CD4-positive, alpha-beta T cell treated with Interleukin-15 for 1 hour (primary cell): Measurements from ENCODE around the gene NHSL1.

Experiments used
- DNase-seq: peaks from one replicate; pipeline ENCODE4 v3.0.0-alpha.2; 2020

Gene NHSL1, protein sequence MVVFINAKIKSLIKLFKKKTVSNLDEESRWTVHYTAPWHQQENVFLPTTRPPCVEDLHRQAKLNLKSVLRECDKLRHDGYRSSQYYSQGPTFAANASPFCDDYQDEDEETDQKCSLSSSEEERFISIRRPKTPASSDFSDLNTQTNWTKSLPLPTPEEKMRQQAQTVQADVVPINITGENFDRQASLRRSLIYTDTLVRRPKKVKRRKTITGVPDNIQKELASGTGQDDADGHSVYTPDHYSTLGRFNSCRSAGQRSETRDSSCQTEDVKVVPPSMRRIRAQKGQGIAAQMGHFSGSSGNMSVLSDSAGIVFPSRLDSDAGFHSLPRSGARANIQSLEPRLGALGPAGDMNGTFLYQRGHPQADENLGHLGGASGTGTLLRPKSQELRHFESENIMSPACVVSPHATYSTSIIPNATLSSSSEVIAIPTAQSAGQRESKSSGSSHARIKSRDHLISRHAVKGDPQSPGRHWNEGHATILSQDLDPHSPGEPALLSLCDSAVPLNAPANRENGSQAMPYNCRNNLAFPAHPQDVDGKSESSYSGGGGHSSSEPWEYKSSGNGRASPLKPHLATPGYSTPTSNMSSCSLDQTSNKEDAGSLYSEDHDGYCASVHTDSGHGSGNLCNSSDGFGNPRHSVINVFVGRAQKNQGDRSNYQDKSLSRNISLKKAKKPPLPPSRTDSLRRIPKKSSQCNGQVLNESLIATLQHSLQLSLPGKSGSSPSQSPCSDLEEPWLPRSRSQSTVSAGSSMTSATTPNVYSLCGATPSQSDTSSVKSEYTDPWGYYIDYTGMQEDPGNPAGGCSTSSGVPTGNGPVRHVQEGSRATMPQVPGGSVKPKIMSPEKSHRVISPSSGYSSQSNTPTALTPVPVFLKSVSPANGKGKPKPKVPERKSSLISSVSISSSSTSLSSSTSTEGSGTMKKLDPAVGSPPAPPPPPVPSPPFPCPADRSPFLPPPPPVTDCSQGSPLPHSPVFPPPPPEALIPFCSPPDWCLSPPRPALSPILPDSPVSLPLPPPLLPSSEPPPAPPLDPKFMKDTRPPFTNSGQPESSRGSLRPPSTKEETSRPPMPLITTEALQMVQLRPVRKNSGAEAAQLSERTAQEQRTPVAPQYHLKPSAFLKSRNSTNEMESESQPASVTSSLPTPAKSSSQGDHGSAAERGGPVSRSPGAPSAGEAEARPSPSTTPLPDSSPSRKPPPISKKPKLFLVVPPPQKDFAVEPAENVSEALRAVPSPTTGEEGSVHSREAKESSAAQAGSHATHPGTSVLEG (N-terminal part only)

DNA sequence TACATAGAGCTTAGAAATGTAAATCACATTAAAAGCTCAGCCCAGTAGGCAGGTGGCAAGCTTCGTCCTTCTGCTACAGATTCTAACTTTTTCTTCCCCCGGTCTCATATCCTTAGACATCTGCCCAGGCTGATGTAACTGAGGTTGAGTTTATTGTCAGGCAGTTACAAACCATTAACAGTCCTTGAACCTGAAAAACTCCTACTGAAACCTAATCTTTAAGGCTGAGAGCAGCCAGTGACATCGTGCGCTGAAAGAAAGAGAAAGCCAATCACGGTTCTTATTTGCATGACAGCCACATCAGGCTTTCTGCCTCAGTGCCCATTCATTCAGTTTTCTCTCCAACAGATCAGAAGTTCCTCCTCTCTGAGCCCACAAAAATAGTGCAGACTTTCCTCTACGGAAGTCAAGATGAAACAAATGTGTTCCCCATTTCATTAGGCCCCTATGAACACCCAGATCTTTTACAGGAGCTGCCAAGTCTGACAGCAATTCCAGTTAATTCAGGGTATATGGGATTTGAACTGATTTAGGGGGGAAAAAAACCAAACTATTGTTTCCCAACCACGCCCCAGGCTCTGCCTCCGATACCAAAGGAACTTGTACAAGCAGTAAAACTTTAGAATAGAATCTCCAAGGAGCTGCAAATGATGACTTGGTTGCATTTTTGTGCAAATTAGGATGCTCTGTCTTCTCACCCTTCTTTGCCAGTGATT, at the start of gene NHSL1:
Gene NHSL1, minus strand, starts transcription at position 192 of the 716 bp plus-strand sequence. CDS start 204 bp downstream, outside the sequence.
- DNase-seq, result no peak

DNA sequence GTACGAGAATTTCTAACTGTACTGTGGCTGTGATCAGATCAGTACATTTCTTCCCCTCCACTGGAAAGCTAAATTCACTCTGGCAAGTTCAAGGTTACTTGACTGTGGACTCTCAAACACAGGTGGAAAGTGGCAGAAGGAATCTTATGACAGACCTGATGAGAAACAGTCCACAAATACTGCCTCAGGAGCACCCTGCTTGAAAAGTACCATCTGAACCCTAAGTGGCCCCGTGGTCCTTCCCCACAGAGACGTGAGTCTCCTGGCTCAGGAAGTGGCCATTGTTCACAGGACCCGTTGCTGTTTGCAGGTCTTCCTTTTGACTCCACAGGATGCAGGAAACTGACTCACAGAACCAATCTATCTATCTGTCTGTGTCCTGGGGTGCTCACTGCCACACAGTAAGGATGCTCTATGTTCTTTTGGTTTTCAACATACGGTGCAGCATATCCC, 47.5 kb upstream of the NHSL1 start:
- DNase-seq, result no peak

DNA sequence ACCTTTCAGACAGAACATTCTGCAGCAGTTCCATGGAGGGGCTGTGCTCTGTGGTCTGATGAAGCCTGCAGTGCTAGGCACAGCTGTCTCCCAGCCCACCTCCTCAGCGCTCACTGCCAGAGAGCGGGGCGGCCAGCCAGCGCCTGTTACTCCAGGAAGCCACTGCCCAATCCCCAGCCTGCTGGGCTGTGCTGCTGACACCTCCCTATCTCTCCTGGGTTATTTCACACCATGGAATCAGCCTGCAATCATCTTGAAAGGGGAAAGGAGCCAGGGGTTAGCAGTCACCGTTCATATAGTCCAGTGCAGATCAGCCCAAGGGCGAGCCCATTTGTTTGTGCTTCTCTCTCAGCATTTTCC, 46.3 kb upstream of the NHSL1 start:
- DNase-seq, result no peak

DNA sequence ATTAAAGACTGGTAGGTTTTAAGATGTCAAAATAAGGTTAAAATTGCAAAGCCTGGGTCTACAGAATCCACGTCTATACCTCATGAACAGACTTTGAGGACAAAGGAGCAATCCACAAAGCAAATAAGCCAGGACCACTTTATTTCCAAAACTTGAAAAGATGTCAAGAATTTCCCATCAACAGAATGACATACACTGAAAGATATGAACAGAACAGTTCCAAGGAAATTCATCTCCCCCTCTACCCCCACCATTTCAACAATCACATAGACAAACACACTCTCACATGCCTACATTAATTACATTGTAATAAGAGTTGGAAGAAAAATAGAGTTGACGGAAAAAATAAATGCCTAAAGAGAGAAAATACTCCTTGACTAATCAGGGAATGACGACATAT, 45.2 kb upstream of the NHSL1 start:
- DNase-seq, result no peak

DNA sequence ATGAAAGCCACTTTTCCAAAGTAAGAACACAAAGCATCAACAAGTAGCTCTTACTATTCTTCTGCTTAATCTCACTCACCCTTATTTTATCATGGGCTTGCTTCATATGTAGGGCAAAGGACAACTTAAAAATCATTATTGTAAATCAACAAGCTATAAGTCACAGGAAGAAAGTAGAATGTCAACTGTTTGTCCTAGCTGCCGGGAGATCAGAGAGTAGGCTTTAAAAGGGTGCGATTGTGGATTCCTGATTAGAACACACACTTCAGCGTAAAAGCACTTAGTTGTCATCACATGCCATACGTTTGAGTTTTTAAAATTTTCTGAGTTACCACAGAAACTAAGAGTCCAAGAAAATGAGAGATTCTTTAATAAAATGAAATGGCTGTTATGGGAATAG, 44.4 kb upstream of the NHSL1 start:
- DNase-seq, result no peak

DNA sequence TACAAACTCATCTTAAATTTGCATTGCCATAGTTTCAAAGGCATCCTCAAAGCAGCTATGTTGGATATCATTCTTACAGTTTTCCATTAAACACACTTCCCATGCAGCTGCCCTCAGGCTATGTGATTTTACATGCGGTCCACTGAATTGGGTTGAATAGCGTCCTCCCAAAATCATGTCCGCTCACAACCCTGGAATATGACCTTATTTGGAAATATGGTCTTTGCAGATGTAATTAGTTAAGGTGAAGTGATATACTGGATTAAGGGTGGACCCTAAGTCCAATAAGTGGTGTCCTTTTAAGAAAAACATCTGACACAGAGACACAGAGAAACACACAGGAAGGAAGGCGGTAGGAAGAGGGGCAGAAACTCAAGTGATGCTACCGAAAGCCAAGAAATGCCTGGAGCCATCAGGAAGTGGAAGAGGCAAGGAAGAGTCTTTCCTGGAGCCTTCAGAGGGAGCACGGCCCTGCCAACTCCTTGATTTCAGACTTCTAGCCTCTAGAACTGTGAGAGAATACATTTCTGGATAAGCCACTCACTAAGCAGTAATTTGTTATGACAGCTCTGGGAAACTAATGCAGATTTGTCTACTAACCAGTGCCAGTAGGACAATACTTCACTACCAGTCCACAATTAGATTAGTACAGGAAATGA, 42.7 kb upstream of the NHSL1 start:
- no peak for DNase-seq

DNA sequence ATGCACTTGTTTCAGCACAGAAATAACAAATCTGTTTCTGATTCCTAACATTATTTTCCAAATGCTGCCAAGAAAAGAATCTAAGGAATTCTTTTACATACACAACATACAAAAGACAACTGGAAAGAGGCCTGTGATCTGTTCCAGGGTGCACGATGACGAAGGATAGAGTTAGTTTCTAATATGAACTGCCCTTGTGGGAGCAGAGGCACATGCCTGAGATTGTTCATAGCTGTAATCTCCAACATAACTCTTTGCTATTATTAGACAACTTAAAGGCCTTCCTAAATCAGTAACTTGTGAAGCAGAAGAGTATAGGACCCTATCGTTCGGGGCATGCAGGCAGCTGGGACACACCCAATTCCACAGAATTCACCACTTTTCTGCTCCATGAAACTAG, 41.2 kb upstream of the NHSL1 start:
- no peak for DNase-seq

DNA sequence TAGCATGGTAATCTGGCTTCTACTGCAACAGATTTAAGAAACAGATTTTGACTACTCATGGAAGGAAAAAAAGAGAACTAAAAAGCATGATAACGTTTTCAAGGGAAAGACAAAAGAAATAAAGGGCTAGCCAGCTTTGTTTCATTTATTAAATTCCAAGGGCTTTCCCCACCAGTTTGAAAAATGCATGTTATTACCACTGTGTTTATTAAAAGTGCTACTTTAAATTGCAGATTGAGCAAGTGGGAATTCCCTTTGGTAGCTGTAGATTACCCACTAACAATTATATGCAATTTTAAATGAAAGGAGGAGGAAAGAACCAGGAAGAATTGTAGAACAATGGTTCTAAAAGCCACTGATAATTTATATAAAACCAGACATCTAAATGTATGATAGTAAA, 40.6 kb upstream of the NHSL1 start:
- no peak for DNase-seq

DNA sequence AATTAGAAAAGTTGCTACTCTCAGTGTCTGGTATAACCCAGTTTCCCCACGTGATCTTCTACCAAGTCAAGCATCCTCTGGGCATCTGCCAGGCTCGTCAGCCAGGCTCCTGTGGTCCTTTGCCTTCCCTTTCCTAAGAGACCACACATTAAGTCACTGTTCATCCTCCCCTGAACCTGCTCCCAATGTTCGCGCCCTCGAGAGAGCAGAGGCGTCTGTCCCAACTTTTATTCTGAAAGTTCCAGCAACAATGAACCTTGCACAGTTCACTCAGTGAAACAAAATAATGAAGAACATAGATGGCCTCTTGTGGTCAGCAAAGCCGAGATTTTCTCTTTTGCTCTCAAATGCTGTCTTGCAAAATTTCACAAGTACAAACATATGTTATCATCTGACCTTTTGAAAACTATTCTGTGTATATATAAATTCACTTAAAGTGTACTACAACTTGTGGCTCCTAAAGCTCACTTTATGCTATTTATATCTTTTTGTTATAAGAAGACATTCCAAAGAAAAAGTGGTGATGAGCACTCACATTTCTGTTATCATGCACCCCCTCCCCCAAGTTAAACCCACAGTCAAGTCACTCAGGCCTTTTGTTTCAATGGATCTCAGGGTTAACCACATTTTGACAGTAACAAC, 39.2 kb upstream of the NHSL1 start:
- no peak for DNase-seq

DNA sequence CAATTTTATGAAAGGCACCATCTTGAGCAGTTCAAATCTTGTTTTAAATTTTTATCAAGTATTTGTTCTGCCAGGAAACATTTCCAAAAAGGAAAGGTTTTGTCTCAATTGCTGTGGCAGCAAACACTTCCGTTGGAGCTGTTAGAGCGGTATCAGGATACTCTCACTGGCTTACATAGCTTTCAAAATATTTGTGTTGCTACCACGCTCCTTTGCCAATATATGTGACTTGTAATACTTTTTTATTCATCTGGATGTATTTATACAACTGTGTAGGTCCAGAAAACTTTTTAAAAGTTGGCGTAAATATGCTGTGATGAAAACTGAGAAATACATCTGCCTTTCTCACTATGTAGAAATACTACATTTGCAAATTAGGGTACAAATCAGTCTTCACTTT, 37.8 kb upstream of the NHSL1 start:
- DNase-seq, result no peak

DNA sequence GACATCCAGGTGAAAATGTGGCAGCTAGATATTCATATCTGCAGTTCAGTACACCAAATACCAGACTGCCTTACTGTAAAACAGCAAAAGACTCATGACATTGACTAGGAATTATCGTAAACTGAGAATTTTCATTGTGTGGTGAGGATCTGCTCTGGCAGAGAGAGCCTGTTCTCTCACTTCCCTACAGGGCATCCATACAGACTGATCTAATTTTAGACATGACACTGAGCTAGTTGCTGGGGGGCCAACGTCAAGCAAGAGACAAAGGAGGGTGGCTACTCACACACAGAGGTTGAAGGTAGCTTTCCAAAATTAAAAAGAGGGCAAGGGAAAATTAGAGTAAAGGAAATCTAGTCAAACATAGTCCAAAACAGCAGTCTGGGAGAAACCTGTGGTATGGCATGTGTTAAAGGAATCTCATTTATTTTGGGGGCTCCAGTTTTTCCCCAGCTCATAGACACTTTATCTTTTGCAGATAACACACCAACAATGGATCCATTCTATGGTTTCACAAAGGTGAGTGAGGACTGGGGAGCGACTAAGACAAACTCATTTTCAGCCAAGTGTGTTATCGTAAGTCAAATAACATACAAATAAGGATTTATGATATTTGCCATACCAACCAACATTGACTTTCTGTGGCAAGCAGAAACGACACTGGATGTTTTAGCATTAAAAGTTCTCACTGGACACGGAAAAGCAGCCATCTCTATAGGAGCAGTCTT, 36.6 kb upstream of the NHSL1 start:
- DNase-seq, result no peak

DNA sequence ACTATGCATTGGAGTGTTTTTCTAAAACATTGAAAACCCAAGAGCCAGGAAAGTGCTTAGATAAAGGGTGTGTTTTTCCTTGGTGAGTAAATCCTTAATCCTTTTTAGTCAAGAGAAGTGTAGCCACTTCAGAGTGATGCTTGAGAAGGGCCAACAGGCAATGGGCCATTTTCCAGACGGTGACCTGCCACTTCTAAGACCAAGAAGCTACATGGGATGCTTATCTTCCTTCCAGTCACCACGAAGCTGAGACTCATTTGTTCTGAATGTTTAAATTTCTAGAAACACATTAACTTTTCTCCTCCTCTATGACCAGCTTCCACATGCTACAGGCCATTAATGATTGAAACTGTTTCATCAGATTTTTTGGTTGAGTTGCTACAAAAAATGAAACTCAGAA, 34.4 kb upstream of the NHSL1 start:
- no peak for DNase-seq

DNA sequence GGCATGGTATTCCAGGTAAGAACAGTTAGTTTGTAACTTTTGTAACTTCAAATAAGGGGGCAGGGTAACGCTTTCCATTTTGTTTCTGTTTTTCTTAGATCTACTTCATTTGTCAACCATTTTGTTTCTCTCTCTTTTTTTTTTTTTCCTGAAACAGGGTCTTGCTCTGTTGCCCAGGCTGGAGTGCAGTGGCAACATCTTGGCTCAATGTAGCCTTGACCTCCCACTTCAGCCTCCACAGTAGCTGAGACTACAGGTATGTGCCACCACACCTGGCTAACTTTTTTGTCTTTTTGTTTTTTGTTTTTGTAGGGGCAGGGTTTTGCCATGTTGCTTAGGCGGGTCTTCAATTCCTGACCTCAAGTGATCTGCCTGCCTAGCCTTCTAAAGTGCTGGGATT, 32.1 kb upstream of the NHSL1 start:
- DNase-seq, result no peak

DNA sequence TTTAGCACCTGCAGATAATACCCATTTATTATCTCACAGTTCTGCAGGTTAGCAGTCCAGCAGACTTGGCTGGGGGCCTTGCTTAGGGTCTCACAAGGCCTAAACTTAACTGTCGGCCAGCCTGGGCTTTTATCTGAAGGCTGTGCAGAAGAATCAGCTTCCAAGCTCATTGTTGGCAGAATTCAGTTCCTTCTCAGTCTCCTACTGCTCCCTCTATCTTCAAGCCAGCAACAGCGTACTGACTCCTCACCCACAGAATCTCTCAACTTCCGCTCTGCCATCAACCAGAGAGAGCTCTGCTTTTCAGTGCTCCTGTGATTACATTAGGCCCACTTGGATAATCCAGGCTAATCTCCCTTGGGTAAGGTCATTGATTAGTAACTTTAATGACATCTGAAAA, 30.2 kb upstream of the NHSL1 start:
- no peak for DNase-seq

DNA sequence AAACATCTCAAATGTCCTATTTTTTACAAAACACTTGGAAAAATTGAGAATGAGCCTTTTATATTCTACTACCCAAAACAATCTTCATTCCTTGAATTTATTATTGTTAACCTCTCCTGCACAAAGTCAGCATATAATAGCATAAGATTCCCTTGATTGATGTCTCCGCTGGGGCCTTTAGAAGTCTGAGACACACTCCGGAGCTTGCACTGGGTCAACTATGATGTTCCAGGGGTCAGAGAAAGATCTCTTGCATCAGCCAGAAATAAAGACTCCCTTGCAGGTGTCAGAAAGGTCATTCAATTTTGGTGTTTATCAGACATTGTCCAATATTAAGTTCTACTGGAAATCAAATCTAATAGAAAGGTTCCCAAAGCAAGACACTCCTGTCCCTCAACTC, 29.7 kb upstream of the NHSL1 start:
- DNase-seq, result no peak

DNA sequence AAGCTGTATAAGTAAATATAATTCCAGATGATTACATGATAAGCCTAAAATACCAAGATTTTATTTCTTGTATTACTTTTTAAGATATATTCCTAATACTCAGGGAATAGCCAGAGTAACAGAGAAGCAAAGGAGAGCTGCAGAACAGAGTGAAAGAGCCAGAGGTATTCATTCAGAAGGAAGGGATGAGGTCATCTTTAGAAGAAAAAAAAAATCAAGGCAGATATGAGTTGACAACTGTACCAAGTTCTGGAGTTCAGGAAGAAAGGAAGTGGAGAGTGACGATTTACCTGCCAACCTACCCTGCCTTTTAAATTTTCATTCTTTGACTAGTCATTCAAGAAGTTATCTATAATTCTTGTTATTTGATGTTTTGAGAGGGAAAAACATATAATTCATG, 28.8 kb upstream of the NHSL1 start:
- no peak for DNase-seq

DNA sequence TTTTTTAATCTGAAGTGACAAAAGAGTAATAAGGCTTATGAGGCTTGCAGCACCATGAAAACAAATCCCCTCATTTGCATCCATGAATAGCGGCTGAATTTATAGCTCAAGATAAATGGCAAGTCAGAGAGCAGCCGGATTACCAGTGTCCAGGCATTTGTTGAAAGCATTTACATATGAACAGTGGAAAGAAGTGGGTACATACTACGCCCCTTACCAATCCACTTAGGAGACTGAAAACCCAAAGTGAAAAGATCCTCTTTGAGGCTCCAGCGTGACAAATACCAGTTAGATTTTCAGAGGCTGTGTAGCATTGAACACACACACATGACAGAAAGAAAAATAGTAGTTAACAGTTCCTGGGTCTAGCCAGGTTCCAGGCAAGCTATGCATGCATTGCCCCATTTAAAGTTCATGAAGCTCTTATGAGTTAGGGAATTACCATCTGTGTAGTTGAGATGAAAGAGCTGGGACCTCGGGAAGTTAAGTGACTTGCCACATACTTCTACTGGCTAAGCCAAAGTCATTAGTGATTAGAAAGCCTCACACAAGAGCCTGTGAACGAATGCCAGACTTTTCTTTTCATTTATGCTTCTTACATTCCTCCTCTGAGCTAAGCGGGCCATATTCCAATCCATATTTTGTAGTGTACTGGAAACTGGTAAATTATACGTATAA, 28.3 kb upstream of the NHSL1 start:
- no peak for DNase-seq

DNA sequence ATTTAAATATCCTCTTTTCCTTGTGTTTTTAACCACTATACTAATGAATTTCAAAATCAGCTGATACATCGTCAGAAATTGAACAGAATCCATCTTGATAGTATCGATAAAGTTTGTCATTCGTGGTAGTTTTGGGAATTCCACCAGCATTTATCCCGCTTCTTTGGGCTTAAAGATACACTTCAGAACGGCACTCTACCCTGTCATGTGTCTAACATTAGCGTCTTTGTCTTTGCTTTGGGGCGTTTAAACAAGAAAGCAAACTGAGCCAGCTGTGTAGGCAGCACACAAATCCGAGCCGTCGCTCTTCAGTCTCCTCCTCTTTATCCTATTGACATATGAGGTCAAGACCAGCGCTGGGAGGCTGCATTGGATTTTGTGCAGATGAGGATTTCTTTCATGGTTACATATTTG, 27.5 kb upstream of the NHSL1 start:
- no peak for DNase-seq

DNA sequence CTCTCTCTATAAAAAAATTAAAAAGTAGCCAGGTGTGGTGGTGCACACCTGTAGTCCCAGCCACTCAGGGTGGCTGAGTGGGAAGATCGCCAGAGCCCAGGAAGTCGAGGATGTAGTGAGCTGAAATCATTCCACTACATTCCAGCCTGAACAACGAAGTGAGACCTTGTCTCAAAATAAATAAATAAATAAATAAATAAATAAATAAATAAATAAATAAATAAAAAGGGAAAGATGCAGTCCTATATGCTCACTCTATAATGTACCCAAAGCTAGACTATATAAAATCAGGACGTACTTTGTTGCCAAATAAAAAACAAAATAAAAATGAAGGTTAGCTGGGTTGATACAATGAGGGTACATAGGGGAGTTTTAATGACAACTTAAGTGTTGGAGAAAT, 26.1 kb upstream of the NHSL1 start:
- no peak for DNase-seq

DNA sequence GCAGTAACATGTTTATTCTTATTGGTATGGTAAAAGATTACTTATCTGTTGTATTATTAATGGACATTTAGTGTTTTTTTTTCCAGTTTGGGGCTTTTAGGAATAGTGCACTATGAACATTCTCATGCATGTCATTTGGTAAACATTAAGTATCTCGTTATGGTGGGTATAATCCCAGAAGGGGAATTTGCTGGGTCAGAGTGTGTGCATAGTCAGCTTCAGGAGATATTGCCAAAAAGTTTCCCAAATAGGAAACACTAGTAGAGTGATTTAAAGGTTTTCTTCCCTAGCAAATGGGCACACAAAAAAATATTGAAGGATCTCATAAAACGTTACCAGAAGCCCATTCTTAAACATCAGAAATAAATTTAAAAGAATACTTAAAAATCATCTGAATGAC, 25.2 kb upstream of the NHSL1 start:
- DNase-seq, result no peak
